Measurements from ENCODE around the gene TBC1D19.
"Not testable (repeated sequence)": the region's sequence is repeated elsewhere in the genome, so short reads cannot be mapped to it uniquely, and the experiment has no call there.

The TBC1D19 gene

DNA sequence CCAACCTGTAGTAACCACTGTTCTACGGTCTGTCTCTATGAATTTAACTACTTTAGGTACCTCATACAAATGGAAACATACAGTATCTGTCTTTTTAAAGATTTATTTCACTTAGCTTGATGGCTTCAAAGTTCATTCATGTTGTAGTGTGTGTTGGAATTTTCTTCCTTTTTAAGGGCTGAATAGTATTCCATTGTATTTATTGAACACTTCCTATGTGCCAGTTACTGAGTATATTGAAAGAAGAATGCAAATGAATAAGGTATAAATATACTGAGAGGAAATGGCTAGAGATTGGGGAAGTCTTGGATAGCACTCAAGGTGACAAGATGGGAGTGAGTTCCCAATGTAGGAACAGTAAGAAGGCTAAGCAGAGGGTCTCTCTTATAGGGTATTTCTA is 17.3 kb downstream of the TBC1D19 start:
- no peak for DNase-seq (ENCODE audit: low read depth, low spot score)

DNA sequence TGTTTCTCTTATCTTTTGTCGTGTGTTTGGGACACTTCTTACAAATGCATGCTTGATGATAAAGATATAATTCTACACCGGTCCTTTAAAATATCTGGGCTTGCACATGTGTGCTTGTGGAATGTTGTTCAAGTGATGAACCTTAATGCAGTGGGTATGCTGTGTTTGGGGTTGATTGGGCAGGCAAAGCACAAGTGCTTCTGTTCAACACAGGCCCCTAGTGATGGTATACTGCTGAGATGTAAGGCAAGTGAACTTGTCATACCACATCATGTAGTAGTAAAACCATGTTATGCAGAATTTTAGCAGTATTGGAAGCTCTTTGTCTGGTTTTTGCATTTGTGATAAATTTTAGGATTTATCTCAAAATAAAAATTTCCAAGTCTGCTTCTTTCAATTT is 23.9 kb downstream of the TBC1D19 start:
- no peak for DNase-seq (ENCODE audit: low read depth, low spot score)

DNA sequence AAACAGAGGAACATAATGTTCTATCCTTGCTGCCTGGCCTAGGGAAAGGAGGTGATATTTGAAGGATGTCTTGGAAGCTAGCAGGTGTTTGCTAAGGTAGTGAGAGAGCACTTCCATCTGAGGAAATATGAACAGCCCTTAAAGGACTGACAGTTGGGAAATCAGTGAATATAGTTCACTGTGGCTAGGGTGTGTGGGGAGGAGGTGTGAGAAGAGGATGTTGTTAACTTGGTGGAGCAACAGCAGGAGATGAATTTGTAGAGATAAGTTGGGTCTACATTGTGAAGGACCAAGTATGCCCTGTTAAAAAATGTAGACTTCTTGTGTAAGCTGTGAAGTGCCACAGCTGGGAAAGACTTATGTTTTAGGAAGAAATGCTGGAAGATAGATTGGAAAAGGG is 25.5 kb downstream of the TBC1D19 start:
- no peak for DNase-seq (ENCODE audit: low read depth, low spot score)

DNA sequence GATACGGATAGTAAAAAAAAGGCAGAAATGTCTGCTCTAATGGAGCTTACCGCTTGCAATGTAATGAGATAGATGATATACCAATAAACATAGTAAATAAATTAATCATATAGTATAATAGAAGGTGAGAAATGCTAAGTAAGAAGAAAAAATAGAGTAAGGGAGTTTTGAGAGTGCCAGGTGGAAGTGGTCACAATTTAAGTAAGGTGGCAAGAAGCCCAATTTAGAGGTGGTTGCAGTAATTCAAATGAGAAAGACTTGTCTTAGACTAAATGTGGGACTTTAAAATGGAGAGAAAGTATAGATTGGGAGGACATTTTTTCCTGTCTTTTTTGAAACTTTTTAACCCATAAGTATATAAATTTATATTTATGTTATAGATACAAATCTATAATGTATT is 26.0 kb downstream of the TBC1D19 start:
- no peak for DNase-seq (ENCODE audit: low read depth, low spot score)

DNA sequence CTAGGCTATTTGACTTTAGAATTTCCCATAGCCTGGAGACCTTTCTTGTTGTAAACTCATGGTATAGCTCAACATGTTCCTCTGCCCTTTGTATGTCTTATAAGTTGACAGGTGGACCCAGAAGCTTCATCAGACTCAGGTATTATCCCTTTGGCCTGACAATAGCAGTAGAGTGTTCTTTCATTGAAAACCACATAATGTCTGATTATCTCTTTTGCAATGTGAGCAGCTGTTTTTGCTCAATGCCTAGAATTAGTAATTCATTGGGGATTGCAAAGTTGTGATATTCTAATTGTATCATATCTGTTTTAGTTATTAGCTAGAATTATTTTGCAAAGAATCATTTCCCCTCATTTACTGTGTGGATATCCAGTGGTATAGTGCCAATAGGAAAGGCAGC is 27.5 kb downstream of the TBC1D19 start:
- no peak for DNase-seq (ENCODE audit: low read depth, low spot score)

DNA sequence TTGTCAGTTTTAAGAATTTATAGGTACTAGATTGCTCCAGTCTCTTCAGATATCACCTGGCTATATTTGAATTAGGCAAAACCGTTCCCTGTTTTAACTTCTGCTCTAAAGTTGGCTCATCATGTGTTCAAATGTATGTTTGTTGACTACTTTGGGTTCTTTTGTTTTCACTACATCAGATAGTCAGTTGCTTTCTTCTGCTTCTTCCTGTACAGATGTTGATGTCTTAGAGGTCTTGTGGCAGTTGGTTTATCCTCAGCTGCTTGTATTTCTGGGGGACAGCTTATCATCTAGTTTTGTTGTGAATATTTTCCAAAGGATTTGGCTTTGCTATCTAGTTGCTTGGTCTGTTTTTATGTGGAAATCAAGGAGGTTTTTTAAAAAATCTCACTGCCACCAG is 28.0 kb downstream of the TBC1D19 start:
- DNase-seq (ENCODE audit: low read depth, low spot score) = no peak

DNA sequence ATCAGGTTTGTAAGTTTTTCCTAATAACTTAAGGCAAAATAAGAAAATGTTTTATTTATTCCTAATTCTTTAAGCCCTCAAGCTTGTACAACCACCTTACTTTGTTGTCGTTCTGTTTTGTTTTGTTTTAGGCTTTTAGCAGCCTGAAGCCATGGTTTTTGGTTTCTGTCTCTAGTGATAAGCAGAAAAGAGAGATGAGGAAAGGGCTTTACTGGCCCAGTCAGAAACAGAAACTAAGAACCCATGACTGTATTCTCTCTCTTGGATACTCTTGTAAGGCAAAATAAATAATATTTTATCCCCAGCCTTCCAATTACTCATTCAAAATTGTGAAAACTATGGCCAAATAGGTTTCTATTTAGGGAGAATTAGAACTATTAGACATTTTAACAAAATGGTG is 29.4 kb downstream of the TBC1D19 start:
- DNase-seq (ENCODE audit: low read depth, low spot score) = no peak

DNA sequence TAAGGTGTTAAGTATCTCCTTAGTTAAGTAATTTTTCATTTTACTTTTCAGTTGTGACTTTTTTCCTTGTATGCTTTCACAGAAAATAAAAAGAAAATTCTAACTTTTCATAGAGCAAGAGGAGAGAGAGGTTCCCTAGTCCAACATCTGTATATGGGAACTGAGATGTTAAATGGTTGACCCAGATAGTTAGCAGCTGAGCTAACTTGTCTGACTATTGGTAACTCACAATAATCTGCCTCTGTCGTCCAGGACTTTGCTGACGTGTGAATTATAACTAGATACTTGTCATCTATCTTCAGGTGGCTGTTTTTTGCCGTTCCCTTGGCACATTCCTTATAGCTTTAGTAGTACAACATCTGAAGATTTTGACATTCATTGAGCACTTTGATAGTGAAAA is 29.9 kb downstream of the TBC1D19 start:
- no peak for DNase-seq (ENCODE audit: low read depth, low spot score)

DNA sequence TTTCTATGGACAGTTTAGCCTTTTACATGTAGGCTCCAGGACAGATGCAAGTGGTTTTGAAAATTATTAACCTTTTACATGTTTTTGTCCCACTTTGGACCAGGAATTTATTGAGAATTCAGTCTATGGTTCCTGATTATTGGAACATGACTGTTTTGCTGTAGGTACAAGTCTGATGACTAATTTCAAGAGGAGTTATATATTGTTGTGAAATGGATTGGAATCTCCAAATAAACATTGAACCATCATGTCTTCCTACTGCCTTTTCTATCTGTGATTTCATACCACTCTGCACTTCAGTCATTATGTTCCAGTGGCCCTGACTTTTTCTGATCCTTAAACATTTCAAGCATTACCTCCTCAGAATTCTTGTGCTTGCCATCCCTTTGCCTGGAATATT is 35.9 kb downstream of the TBC1D19 start:
- no peak for DNase-seq (ENCODE audit: low read depth, low spot score)

DNA sequence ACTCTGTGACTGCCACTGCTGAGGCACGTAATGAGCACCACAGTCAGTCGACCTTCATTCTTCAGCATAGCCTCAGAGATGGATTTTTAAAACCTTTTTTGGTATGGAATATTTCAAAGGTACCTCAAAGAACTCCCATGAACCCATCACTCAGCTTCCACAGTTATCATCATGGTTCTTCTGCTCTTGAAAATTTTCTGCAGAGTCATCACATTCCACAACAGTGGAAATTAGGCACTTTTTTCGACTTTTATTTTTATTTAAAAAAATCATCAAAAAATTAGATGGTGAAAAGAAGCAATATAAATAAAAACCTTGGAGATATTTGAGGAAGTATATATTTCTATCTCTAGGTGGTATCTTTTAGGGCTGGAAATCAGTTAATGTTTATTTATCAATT is 37.5 kb downstream of the TBC1D19 start:
- no peak for DNase-seq (ENCODE audit: low read depth, low spot score)

DNA sequence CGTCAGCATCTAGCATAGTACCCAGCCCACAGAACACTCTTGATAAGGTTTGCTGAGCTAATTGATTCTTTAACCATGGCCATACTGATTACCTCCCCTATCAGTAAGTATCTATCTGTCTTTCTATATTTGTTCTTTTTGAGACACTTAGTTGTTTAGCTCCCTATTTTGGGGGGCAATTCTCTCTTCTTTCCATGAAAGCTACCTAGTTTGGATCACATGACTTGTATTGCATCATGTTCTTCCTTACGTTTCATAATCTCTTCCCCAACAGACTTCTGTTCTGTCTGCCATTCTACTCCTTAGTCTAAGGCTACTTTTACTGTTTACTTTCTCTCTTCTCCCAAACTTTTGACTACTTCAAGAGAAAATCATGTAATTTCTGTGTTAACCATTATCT is 39.0 kb downstream of the TBC1D19 start:
- no peak for DNase-seq (ENCODE audit: low read depth, low spot score)

DNA sequence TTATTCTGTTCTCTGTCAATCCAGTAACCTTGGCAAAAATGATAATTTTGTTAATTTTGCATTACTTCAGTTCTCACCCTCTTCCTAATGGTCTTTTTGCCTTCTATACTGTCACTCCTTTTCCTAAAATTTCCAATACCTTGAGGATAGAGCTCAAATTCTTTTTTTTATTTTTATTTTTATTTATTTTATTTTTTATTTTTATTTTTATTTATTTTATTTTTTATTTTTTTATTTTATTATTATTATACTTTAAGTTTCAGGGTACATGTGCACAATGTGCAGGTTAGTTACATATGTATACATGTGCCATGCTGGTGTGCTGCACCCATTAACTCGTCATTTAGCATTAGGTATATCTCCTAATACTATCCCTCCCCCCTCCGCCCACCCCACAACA is 42.8 kb downstream of the TBC1D19 start:
- DNase-seq (ENCODE audit: low read depth, low spot score) = not testable (repeated sequence)

DNA sequence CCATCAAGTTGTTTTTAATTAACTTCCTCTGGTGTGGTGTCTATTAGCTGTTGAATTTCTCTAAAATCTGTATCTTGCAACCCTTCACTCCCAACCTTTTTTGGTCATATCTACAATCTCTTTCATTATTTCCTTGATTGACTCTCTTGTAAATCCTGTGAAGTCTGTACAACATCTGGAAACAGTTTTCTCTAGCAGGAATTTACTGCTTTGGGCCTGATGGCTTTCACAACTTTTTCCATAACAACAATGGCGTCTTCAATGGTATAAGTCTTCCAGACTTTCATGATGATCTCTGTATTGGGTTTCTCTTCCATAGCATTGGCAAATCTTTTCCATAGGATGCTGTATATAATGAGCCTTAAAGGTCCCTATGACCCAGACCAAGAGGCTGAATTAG is 49.0 kb downstream of the TBC1D19 start:
- DNase-seq (ENCODE audit: low read depth, low spot score) = no peak

DNA sequence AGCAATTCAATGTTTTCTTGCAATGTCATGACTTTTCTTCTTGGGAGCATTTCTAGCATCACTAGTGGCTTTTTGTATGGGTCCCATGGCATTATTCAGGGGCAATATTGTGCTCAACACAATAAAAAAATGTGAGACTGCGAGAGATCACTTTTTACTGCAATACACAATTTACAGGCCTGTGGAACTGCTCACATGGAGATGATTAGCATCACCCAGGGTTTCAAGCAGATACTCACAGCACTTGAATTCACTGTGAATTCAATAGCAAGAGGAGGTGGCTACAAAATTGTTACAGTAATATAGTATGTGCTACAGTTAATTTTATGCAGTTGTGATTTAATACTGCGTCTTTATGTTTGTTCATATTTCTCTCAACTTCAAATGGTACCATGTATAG is 50.4 kb downstream of the TBC1D19 start:
- no peak for DNase-seq (ENCODE audit: low read depth, low spot score)

DNA sequence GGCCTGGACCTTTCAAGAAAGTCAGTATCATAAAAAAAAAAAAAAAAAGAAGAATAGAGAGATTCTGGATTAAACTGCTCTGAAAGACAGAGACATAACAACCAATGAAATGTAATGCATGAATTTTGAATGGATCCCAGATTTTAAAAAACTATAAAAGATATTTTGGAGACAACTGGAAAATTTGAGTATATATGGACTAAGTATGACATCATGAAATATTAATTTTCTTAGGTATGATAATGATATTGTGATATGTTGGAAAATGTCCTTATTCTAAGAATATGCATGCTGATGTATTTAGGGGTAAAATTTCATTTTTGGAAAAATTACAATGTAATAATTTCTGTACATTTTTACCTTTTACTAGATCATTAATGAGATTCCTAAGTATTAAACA is 52.6 kb downstream of the TBC1D19 start:
- DNase-seq (ENCODE audit: low read depth, low spot score) = no peak

DNA sequence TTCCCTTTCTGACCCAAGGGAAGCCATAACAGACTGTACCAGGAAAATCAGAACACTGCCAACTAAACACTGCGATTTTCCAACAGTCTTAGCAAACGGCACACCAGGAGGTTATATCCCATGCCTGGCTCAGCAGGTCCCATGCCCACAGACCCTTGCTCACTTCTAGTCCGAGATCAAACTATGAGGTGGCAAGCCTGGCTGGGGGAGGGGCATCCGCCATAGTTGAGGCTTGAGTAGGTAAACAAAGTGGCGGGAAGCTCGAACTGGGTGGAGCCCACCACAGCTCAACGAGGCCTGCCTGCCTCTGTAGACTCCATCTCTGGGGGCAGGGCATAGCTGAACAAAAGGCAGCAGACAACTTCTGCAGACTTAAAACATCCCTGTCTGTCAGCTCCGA is 56.8 kb downstream of the TBC1D19 start:
- DNase-seq (ENCODE audit: low read depth, low spot score) = not testable (repeated sequence)

DNA sequence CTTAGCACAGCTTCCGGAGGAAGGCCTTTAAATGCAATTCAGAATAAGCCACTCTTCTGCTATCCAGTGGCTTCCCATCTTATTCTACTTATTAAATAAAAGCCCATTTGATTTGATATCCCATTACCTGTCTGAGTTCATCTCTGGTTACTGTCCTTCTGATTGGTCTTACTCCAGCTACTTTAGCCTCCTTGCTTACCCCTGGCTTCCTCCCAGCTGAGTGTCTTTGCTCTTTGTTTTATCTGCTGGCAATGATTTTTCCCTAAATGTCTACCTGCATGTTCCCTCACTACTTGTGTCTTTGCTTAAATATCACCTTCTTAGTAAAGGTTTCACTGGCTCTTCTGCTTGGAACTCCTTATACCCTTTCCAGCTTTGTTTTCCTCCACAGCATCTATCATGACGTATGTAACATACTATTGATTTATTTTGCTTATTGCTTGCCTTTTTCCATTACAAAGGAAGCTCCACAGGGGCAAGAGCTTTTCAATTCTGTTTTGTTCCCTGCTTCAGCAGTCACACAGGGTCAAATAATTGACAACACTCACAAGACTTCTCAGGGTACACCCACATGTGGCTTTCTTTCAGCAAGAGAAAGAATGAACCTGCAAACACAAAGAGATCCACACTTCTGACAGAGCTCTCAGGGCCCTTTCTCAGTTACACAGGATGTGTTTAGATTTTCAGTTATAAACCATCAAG is 63.8 kb downstream of the TBC1D19 start:
- peak; percentile 28 for DNase-seq (ENCODE audit: low read depth, low spot score)

DNA sequence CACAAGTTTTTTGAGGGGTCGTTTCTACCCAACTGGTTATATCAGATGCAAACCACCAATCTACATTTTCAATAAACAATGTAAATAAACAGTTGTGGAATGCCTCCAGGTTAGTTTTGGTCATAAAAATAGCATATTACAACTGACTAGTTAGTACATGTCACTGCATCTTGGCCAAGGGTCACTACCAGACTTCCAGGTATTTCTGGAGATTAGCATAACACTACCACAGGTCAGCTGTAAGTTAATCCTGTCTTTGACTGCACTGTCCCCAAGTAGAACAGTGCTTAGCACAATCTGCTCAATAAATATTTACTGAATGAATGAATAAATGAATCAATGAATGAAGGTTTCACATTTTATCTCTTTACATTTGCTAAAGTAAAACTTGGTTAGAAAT is 64.4 kb downstream of the TBC1D19 start:
- DNase-seq (ENCODE audit: low read depth, low spot score) = no peak

DNA sequence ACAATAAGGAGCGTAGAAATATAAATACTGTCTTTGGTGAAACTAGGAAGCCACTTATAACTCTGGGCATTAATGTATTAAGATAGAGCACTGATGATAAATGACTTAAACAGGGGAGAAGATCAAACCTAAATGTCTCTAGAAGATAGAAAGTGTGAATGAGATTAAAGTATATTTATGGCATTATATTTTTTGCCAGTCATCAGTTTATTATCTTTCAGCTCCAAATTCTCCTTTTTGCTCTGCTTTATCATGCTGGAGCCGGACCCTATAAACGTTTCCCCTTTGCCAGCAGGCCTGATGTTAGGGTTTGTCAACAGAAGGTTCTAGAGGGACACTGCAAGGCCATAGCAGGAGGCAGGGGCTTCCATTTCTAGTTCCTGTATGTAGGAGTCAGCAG is 76.4 kb downstream of the TBC1D19 start:
- no peak for DNase-seq (ENCODE audit: low read depth, low spot score)

DNA sequence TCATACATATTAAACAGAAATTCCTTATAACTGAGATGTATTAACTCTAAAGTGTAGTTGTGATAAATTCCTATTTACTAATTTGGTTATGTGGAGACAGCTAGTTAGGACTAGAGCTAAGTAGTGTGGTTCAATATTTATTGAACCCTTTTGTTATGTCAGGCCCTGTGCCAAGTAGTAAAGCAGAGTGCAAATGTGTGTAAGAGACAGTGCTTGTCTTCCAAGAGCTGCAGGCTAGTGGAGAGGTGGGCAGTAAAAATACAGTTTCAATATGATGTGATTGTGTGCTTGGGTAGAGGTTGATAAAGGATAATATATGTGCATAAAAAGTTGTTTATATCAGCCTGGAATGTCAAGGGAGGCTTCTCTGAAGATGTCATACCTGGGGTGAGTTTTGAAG is 80.0 kb downstream of the TBC1D19 start:
- DNase-seq (ENCODE audit: low read depth, low spot score) = no peak

DNA sequence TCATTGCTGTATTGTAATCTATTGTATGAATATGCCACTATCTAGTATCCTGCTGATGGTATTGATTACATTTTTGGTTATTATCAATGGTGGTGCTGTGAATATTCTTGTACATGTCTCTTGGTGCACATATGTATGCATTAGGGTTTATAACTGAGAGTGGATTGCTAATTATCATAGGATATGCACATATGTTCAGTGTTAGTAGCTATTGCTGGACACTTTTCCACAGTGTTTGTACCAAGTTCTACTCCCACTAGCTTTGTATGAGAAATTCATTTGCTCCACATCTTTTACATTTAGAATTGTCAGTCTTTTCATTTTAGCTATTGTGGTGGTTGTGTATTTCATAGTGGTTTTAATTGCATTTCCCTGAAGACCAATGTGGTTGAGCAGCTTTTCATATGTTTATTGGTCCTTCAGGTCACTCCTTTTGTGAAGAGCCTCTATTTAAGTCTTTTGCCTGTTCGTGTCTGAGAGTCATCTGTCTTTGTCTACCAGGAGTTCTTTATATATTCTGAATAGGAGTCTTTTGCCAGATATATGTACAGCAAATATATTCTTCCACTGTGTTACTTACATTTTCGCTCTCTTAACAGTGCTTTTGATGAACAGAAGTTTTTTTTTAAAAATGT is 87.1 kb downstream of the TBC1D19 start:
- no peak for DNase-seq (ENCODE audit: low read depth, low spot score)

DNA sequence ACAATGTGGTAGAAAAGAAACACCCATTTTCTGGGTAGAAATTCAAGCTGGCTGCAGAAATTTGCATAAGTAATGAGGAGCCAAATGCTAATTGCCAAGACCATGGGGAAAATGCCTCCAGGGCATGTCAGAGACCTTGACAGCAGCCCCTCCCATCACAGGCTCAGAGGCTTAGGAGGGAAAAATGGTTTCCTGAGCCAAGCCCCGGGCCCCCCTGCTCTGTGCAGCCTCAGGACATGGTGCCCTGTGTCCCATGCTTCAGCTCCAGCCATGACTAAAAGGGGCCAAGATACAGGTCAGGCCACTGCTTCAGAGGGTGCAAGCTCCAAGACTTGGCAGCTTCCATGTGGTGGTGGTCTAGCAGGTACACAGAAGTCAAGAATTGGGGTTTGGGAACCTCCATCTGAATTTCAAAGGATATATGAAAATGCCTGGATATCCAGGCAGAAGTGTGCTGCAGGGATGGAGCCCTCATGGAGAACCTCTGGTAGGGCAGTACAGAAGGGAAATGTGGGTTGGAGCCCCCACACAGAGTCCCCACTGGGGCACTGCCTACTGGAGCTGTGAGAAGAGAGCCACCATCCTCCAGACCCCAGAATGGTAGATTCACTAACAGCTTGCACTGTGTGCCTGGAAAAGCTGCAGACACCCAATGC is 95.3 kb downstream of the TBC1D19 start:
- DNase-seq (ENCODE audit: low read depth, low spot score) = not testable (repeated sequence)

DNA sequence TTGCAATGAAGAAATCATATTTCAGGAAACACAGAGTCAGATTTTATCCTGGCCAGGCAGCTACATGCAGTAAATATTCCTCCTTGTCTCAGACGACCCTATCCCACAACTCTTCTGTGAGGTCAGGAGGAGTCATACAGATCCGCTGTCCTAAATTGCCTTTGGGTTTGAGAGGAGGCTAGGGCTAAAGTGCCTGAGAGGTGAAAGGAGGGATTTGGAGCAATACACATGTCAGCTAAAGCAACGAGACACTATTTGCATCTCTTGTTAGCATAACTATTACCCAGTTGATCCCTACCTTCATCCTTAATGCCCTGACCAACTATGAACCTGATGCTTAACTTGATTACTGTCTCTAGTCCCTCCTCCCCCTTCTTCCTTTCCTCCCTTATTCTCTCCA is 98.6 kb downstream of the TBC1D19 start:
- DNase-seq (ENCODE audit: low read depth, low spot score) = no peak
